ENCODE data around the gene PEAR1. TPM values are rescaled to one million over a fixed set of nuclear protein-coding genes. Genes with fewer than 3 reads are reported as not detected.

PEAR1 gene
- total RNA-seq, 1 donor from 2014 or later, result not detected

DNA sequence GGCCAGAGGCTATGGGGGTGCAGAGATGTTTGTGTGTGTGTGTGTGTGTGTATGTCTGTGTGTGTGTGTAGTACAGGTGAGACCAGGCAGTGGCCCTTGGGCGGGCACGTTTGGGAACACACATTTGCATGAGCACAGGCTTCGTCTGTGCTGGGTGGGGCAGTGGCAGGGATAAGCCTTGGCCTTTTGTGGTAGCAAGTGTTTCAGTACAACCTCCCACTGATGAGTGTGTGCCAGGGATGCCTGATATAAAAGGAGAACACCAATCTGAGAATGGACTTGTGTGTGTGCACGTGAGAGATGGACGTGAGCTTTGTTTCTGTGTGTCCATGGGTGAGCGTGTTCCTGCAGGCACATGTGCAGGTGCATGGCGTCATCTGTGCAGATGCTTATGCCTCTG is 29.9 kb upstream of the PEAR1 start:
- ATAC-seq (ENCODE audit: low read depth) (no peak), DNase-seq (no peak)
- intact Hi-C loops (cut with micrococcal nuclease), result no loop called here
- Mint-ChIP-seq H3K4me3 (no peak overlapping the region), H3K4me1 (peaks cover 13% of the 10 kb centered on the region), H3K27ac (no peak overlapping the region), H3K27me3 (peaks cover 50% of the 10 kb centered on the region), H3K36me3 (ENCODE audit: low read depth) (no peaks in the 10 kb centered on the region), H3K9me3 (no peaks in the 10 kb centered on the region)
- TF ChIP-seq CTCF (IDR thresholded peaks at IDR 0.05), result no peak
- ChIA-PET CTCF (no interaction called here), POLR2A (no interaction called here)

GRCh38 chr1:156864796-156865195 is 28.7 kb upstream of the PEAR1 start:
- DNase-seq (no peak), ATAC-seq (ENCODE audit: low read depth) (no peak)
- POLR2A ChIA-PET, result no interaction called here
- CTCF ChIA-PET, result no interaction called here
- Mint-ChIP-seq H3K27ac (no peak overlapping the region), H3K4me1 (peaks cover 12% of the 10 kb centered on the region), H3K27me3 (peaks cover 51% of the 10 kb centered on the region), H3K4me3 (no peak overlapping the region), H3K36me3 (ENCODE audit: low read depth) (no peaks in the 10 kb centered on the region), H3K9me3 (no peaks in the 10 kb centered on the region)
- TF ChIP-seq CTCF (IDR thresholded peaks at IDR 0.05), result no peak
- intact Hi-C loops (cut with micrococcal nuclease), result no loop called here

GRCh38 chr1:156865258-156865657 is 28.3 kb upstream of the PEAR1 start:
- DNase-seq (no peak), ATAC-seq (ENCODE audit: low read depth) (no peak)
- TF ChIP-seq CTCF (IDR thresholded peaks at IDR 0.05), result no peak
- no peak overlapping the region for H3K4me3 Mint-ChIP-seq
- intact Hi-C loops (cut with micrococcal nuclease), result no loop called here
- ChIA-PET CTCF (no interaction called here), POLR2A (no interaction called here)
- H3K36me3 Mint-ChIP-seq (ENCODE audit: low read depth), result no peaks in the 10 kb centered on the region
- peaks cover 8% of the 10 kb centered on the region for H3K4me1 Mint-ChIP-seq
- no peaks in the 10 kb centered on the region for H3K9me3 Mint-ChIP-seq
- peaks cover 49% of the 10 kb centered on the region for H3K27me3 Mint-ChIP-seq
- H3K27ac Mint-ChIP-seq, result no peak overlapping the region

GRCh38 chr1:156865865-156866248 is 27.7 kb upstream of the PEAR1 start:
- POLR2A ChIA-PET, result no interaction called here
- intact Hi-C loops (cut with micrococcal nuclease), result no loop called here
- Mint-ChIP-seq H3K4me1 (peaks cover 5% of the 10 kb centered on the region), H3K36me3 (ENCODE audit: low read depth) (no peaks in the 10 kb centered on the region), H3K27ac (no peak overlapping the region), H3K27me3 (peaks cover 47% of the 10 kb centered on the region), H3K4me3 (no peak overlapping the region), H3K9me3 (no peaks in the 10 kb centered on the region)
- no peak for TF ChIP-seq CTCF (IDR thresholded peaks at IDR 0.05)
- ATAC-seq (ENCODE audit: low read depth) (no peak), DNase-seq (no peak)
- CTCF ChIA-PET, result no interaction called here

DNA sequence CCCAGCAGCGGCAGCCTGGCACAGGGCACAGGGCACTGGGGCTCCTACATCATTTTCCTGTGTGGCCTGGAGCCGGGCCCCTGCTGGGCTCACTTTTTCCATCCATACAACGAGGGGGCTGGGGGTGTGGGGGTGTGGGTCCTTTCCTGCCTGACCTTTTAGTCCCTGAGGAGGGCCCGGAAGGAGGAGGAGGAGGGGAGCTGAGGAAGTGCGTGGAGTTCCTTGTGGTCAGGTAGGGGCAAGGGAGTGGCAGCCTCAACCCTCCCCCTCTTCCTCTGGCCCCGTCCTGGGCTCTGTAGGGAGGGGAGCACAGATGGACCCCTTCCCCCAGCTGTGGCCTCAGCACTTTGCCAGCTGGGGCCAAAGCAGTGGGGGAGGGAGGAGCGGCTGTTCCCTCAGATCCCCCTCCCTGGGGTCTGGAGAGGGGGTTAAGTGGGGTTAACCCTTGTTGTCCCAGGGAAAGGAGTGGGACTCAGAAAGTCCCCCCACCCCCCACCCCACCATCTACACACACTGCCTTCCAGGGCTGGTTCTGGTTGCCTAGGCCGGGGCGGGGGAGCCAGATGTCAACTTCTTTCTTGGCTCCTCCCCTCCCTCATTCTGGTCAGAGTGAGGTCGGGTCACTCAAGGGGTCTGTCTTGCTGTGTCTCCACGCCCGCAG is 27.1 kb upstream of the PEAR1 start:
- no peak for TF ChIP-seq CTCF (IDR thresholded peaks at IDR 0.05)
- ChIA-PET CTCF (no interaction called here), POLR2A (no interaction called here)
- peaks cover 43% of the 10 kb centered on the region for H3K27me3 Mint-ChIP-seq
- no peaks in the 10 kb centered on the region for H3K36me3 Mint-ChIP-seq (ENCODE audit: low read depth)
- no peak overlapping the region for H3K4me3 Mint-ChIP-seq
- no peaks in the 10 kb centered on the region for H3K9me3 Mint-ChIP-seq
- ATAC-seq (ENCODE audit: low read depth), result no peak
- peaks cover 2% of the 10 kb centered on the region for H3K4me1 Mint-ChIP-seq
- no peak overlapping the region for H3K27ac Mint-ChIP-seq
- intact Hi-C loops (cut with micrococcal nuclease), result no loop called here
- DNase-seq, result no peak

Data from activated B cell treated with CpG ODN at 0.5 μM for 24 hours (primary cell).